CD14-positive monocyte (primary cell): ENCODE data around the gene LRCH1. TPM values are rescaled to one million over a fixed set of nuclear protein-coding genes. Genes with fewer than 3 reads are reported as not detected.

ENCODE experiments used
- DNase-seq, 3 donors: peaks; one replicate each; pipeline ENCODE4 v3.0.0-alpha.2; 2011 to 2022
- H2AFZ ChIP-seq: 2 replicates; pipeline ENCODE4 v1.6.0; 2012; ENCODE audit warnings: mild to moderate bottlenecking, low read depth, low read length, inconsistent platforms; ENCODE audit not compliant: insufficient read depth, poor library complexity, severe bottlenecking
- H3K27ac ChIP-seq, 2 donors: 1 replicate in 1 of 2; 2 replicates in 1 of 2; pipeline ENCODE4 v1.5.1; 2012 to 2013; ENCODE audit warnings: low read length in 2 of 2, control low read depth in 1 of 2, inconsistent platforms in 1 of 2, low read depth in 1 of 2, mild to moderate bottlenecking in 1 of 2
- H3K27me3 ChIP-seq, 2 donors: one replicate each; pipeline versions ENCODE4 v1.6.0 to v1.6.1; 2011 to 2013; ENCODE audit warnings: low read length in 2 of 2; ENCODE audit not compliant: control insufficient read depth in 2 of 2, insufficient read depth in 2 of 2
- H3K36me3 ChIP-seq, 2 donors: replicated peaks in 1 of 2; 1 replicate in 1 of 2; 2 replicates in 1 of 2; pipeline versions ENCODE4 v1.5.1 to v1.6.1; 2012 to 2013; ENCODE audit warnings: low read length in 2 of 2, control low read depth in 1 of 2, inconsistent platforms in 1 of 2, mild to moderate bottlenecking in 1 of 2; ENCODE audit not compliant: insufficient read depth in 2 of 2, control insufficient read depth in 1 of 2
- H3K4me1 ChIP-seq, 2 donors: 1 replicate in 1 of 2; 2 replicates in 1 of 2; pipeline versions ENCODE4 v1.5.1 to v1.6.1; 2012 to 2013; ENCODE audit warnings: low read length in 2 of 2, control low read depth in 1 of 2, inconsistent platforms in 1 of 2, mild to moderate bottlenecking in 1 of 2, moderate library complexity in 1 of 2; ENCODE audit not compliant: insufficient read depth in 2 of 2, control insufficient read depth in 1 of 2
- H3K4me2 ChIP-seq: replicated peaks from 2 replicates; pipeline ENCODE3; 2012; ENCODE audit warnings: low read length, moderate library complexity, mild to moderate bottlenecking; ENCODE audit not compliant: poor library complexity, severe bottlenecking; ENCODE audit errors: extremely low read depth
- H3K4me3 ChIP-seq, 3 experiments: fragments of 200-600 bp in 1 of 3; sonication (generic) in 1 of 3; replicated peaks in 1 of 3; 1 replicate in 2 of 3; 2 replicates in 1 of 3; pipeline ENCODE4 v1.5.1; 2011 to 2013; ENCODE audit warnings: low read length in 3 of 3, mild to moderate bottlenecking in 3 of 3, control low read depth in 2 of 3, low read depth in 2 of 3, inconsistent platforms in 1 of 3, moderate library complexity in 1 of 3
- H3K79me2 ChIP-seq: 2 replicates; pipeline ENCODE4 v1.6.0; 2012; ENCODE audit warnings: mild to moderate bottlenecking, control low read depth, inconsistent platforms, low read length, moderate library complexity; ENCODE audit not compliant: insufficient read depth
- H3K9ac ChIP-seq: 2 replicates; pipeline ENCODE4 v1.6.0; 2017; ENCODE audit warnings: low read length, mild to moderate bottlenecking; ENCODE audit not compliant: insufficient read depth, poor library complexity, severe bottlenecking
- H3K9me3 ChIP-seq, 2 donors: replicated peaks in 1 of 2; 1 replicate in 1 of 2; 2 replicates in 1 of 2; pipeline versions ENCODE4 v1.5.1 to v1.6.1; 2012 to 2013; ENCODE audit warnings: low read length in 2 of 2, control low read depth in 1 of 2; ENCODE audit not compliant: control insufficient read depth in 1 of 2, insufficient read depth in 1 of 2
- H4K20me1 ChIP-seq: 2 replicates; pipeline ENCODE4 v1.6.0; 2012; ENCODE audit warnings: mild to moderate bottlenecking, low read length, control low read depth, moderate library complexity; ENCODE audit not compliant: insufficient read depth
- H3K27ac Mint-ChIP-seq, 7 donors: one replicate each; pipeline ENCODE4 v1.8.0; 2020; ENCODE audit warnings: mild to moderate bottlenecking in 7 of 7, mixed read lengths in 7 of 7, moderate library complexity in 6 of 7, inconsistent platforms in 2 of 7
- H3K27me3 Mint-ChIP-seq, 3 donors: one replicate each; pipeline ENCODE4 v1.8.0; 2021 to 2022; ENCODE audit warnings: low read depth in 3 of 3, mild to moderate bottlenecking in 3 of 3, mixed read lengths in 3 of 3, moderate library complexity in 3 of 3, inconsistent platforms in 1 of 3
- H3K36me3 Mint-ChIP-seq, 2 donors: one replicate each; pipeline ENCODE4 v1.8.0; 2020; ENCODE audit warnings: mixed read lengths in 2 of 2, inconsistent platforms in 1 of 2, mild to moderate bottlenecking in 1 of 2
- H3K4me1 Mint-ChIP-seq: one replicate; pipeline ENCODE4 v1.8.0; 2020; ENCODE audit warnings: mild to moderate bottlenecking, mixed read lengths
- H3K4me3 Mint-ChIP-seq, 2 donors: one replicate each; pipeline ENCODE4 v1.8.0; 2020; ENCODE audit warnings: mild to moderate bottlenecking in 2 of 2, mixed read lengths in 2 of 2, moderate library complexity in 1 of 2
- H3K9me3 Mint-ChIP-seq, 7 donors: one replicate each; pipeline ENCODE4 v1.8.0; 2020 to 2022; ENCODE audit warnings: mixed read lengths in 7 of 7, mild to moderate bottlenecking in 6 of 7, moderate library complexity in 6 of 7, inconsistent platforms in 2 of 7
- CTCF ChIP-seq: fragments of 200-600 bp; IDR thresholded peaks from one replicate; pipeline ENCODE4 v1.8.0; 2022; ENCODE audit warnings: antibody characterized with exemption, mild to moderate bottlenecking
- WGBS: methylation state at CpG from one replicate; pipeline ENCODE4 v1.1.5; 2013; ENCODE audit warnings: missing lambda C conversion rate; ENCODE audit not compliant: insufficient coverage; 5-methylcytosine and 5-hydroxymethylcytosine counted together
- intact Hi-C, 2 donors: fragments of 100-400 bp; cut with micrococcal nuclease; formaldehyde crosslinking; loops; one replicate each; pipeline versions ENCODE4 v1.15.0 to v1.15.1; 2023
- polyA plus RNA-seq, 3 donors: library from polyadenylated mRNA; depleted of rRNA in 1 of 3; unstranded in 2 of 3; stranded (reverse) in 1 of 3; fragments of 300-500 nt in 2 of 3; fragments of >200 nt in 1 of 3; fragmentation: Illumina TruSeq in 2 of 3; gene quantifications; 1 replicate in 2 of 3; 2 replicates in 1 of 3; pipeline ENCODE4 v1.2.3, GENCODE V29; 2012 to 2021

The LRCH1 gene
- polyA plus RNA-seq, 3 donors: 0.88 to 7.1 (median 2.1) TPM

GRCh38 chr13:46594374-46595078 lies 41.6 kb downstream of the LRCH1 start:
- Histone ChIP-seq H3K4me3 (no peak overlapping the region), H3K9ac (no peak overlapping the region), H3K79me2 (peaks cover 84% of the 10 kb centered on the region), H2AFZ (no peak overlapping the region), H3K4me1 (peaks cover 51 to 57% of the 10 kb centered on the region in 2 donors), H4K20me1 (peaks cover 9% of the 10 kb centered on the region), H3K4me2 (no peak overlapping the region), H3K36me3 (no peaks in the 10 kb centered on the region), H3K27ac (no peak overlapping the region), H3K9me3 (no peaks in the 10 kb centered on the region), H3K27me3 (no peaks in the 10 kb centered on the region)
- Mint-ChIP-seq H3K4me1 (peaks cover 66% of the 10 kb centered on the region), H3K9me3 (no peaks in the 10 kb centered on the region), H3K27ac (no peak overlapping the region), H3K4me3 (no peak overlapping the region), H3K36me3 (no peaks in the 10 kb centered on the region), H3K27me3 (peaks cover 0 to 2% (median 0%) of the 10 kb centered on the region in 3 donors)
- intact Hi-C loops: loop anchor here in 1 of 2 donors (5.0 kb wide), 1 partner anchor 42 kb away; the partner anchor contains the start of gene LRCH1
- WGBS: 100% methylated on average over 1 of the region's 5 CpGs
- no peak for TF ChIP-seq CTCF
- DNase-seq: no peak

GRCh38 chr13:46595136-46595884 lies 42.3 kb downstream of the LRCH1 start:
- no peaks in the 10 kb centered on the region for H3K27me3 Mint-ChIP-seq
- peak overlapping the region; percentile 82 to 91 (median 89) for H3K27ac Mint-ChIP-seq
- no peaks in the 10 kb centered on the region for H3K9me3 Mint-ChIP-seq
- no peaks in the 10 kb centered on the region for H3K36me3 Mint-ChIP-seq
- Histone ChIP-seq H3K27me3 (no peaks in the 10 kb centered on the region), H3K4me2 (peak overlapping the region; percentile 74), H2AFZ (peak overlapping the region; percentile 9), H3K79me2 (peaks cover 84% of the 10 kb centered on the region), H3K4me3 (peak overlapping the region in 2 of 3 experiments; percentile 32 to 63), H4K20me1 (peaks cover 9% of the 10 kb centered on the region), H3K9me3 (no peaks in the 10 kb centered on the region), H3K4me1 (peaks cover 53 to 57% of the 10 kb centered on the region in 2 donors), H3K9ac (no peak overlapping the region), H3K27ac (peak overlapping the region in 1 of 2 donors; percentile 77), H3K36me3 (no peaks in the 10 kb centered on the region)
- intact Hi-C loops: loop anchor here in 1 of 2 donors (5.0 kb wide), 1 partner anchor 43 kb away; the partner anchor contains the start of gene LRCH1
- peak in 2 of 3 donors; percentile 21 to 39 for DNase-seq
- H3K4me3 Mint-ChIP-seq: peak overlapping the region; percentile 39 to 77
- WGBS: 0% methylated on average over 1 of the region's 6 CpGs
- H3K4me1 Mint-ChIP-seq: peaks cover 62% of the 10 kb centered on the region
- TF ChIP-seq CTCF: no peak
